KMS-11 (cell line): ENCODE measurements around the gene C16orf95.

Experiments
- H2AFZ ChIP-seq: fragments of 200-600 bp; sonication (generic); 2 replicates; pipeline ENCODE4 v1.6.1; 2016; ENCODE audit warnings: antibody characterized with exemption, mixed run types, low read depth
- H3K27ac ChIP-seq: fragments of 200-600 bp; sonication (generic); 2 replicates; pipeline ENCODE4 v1.6.1; 2016; ENCODE audit warnings: mild to moderate bottlenecking, mixed run types
- H3K27me3 ChIP-seq: fragments of 200-600 bp; sonication (generic); 2 replicates; pipeline ENCODE4 v1.6.1; 2017; ENCODE audit warnings: mild to moderate bottlenecking, low read depth, mixed run types, moderate library complexity; ENCODE audit not compliant: insufficient read depth
- H3K36me3 ChIP-seq: fragments of 200-600 bp; sonication (generic); 2 replicates; pipeline ENCODE4 v1.6.1; 2017; ENCODE audit warnings: mild to moderate bottlenecking, mixed run types; ENCODE audit not compliant: insufficient read depth
- H3K4me1 ChIP-seq: fragments of 200-600 bp; sonication (generic); 2 replicates; pipeline ENCODE4 v1.6.1; 2016; ENCODE audit warnings: mild to moderate bottlenecking, low read depth, mixed run types; ENCODE audit not compliant: poor library complexity, severe bottlenecking
- H3K4me2 ChIP-seq: fragments of 200-600 bp; sonication (generic); 2 replicates; pipeline ENCODE4 v1.7.0; 2016; ENCODE audit warnings: mild to moderate bottlenecking, mixed run types
- H3K4me3 ChIP-seq: fragments of 200-600 bp; sonication (generic); IDR thresholded peaks from 2 replicates; pipeline ENCODE4 v1.6.1; 2017; ENCODE audit warnings: low read depth, low read length, mixed read lengths; ENCODE audit not compliant: insufficient read depth
- H3K79me2 ChIP-seq: fragments of 200-600 bp; sonication (generic); 2 replicates; pipeline ENCODE4 v1.6.1; 2016; ENCODE audit warnings: low read depth, mixed run types; ENCODE audit not compliant: insufficient read depth
- H3K9ac ChIP-seq: fragments of 200-600 bp; sonication (generic); 2 replicates; pipeline ENCODE4 v1.6.1; 2016; ENCODE audit warnings: mild to moderate bottlenecking, mixed run types
- H4K20me1 ChIP-seq: fragments of 200-600 bp; sonication (generic); 2 replicates; pipeline ENCODE4 v1.6.1; 2016; ENCODE audit warnings: mild to moderate bottlenecking, mixed run types; ENCODE audit not compliant: insufficient read depth
- CTCF ChIP-seq: fragments of 200-600 bp; sonication (generic); conservative IDR thresholded peaks from 2 replicates; pipeline ENCODE4 v1.6.1; 2017; ENCODE audit warnings: low read depth, mild to moderate bottlenecking, antibody characterized with exemption, low read length, moderate library complexity, mixed read lengths

Gene C16orf95

GRCh38 chr16:87353613-87354012 lies 36.4 kb upstream of the C16orf95 start:
- Histone ChIP-seq H3K4me3 (no peak overlapping the region), H2AFZ (no peak overlapping the region), H3K4me1 (no peaks in the 10 kb centered on the region), H3K79me2 (no peaks in the 10 kb centered on the region; the same call in 1 of the 2 replicates), H3K9ac (no peak overlapping the region), H3K27ac (no peak overlapping the region), H4K20me1 (no peaks in the 10 kb centered on the region), H3K36me3 (no peaks in the 10 kb centered on the region), H3K27me3 (no peaks in the 10 kb centered on the region), H3K4me2 (no peak overlapping the region)
- TF ChIP-seq CTCF, result no peak

DNA sequence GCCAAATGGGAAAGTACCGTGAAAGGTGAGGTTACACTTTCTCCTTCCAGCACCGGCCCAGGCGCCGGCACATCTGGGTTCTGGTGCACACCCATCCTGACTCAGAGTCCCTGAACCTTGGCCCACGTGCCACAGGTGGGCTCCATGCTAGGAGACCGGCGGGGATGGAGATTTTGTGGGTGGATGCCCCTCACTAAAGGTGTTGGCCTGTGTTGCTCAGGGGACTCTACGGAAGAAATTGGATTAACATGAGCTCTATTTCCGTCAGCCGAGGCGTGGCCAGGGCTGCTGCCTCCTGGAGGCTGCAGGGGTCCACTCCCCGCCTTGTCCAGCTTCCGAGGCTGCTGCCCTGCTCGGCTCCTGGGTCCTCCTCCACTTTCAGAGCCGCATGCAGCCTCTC lies 35.6 kb upstream of the C16orf95 start:
- no peak overlapping the region for H3K4me2 ChIP-seq
- H3K36me3 ChIP-seq, result no peaks in the 10 kb centered on the region
- no peak overlapping the region for H3K9ac ChIP-seq
- no peak for TF ChIP-seq CTCF
- H2AFZ ChIP-seq, result no peak overlapping the region
- no peak overlapping the region for H3K4me3 ChIP-seq
- H3K27me3 ChIP-seq, result no peaks in the 10 kb centered on the region
- no peak overlapping the region for H3K27ac ChIP-seq
- no peaks in the 10 kb centered on the region for H4K20me1 ChIP-seq
- no peaks in the 10 kb centered on the region; the same call in 1 of the 2 replicates for H3K79me2 ChIP-seq
- H3K4me1 ChIP-seq, result no peaks in the 10 kb centered on the region

- Histone ChIP-seq H4K20me1 (no peaks in the 10 kb centered on the region), H3K79me2 (no peaks in the 10 kb centered on the region; the same call in 1 of the 2 replicates), H3K27ac (no peak overlapping the region), H3K9ac (no peak overlapping the region), H3K4me3 (no peak overlapping the region), H3K4me2 (no peak overlapping the region), H2AFZ (no peak overlapping the region), H3K27me3 (no peaks in the 10 kb centered on the region), H3K36me3 (no peaks in the 10 kb centered on the region), H3K4me1 (peaks cover 9% of the 10 kb centered on the region)
- no peak for TF ChIP-seq CTCF
These were observed 34.1 kb upstream of the C16orf95 start for GRCh38 chr16:87351320-87351698.

- H3K4me2 ChIP-seq, result no peak overlapping the region
These were observed 33.6 kb upstream of the C16orf95 start for GRCh38 chr16:87350681-87351319.

More at GRCh38 chr16:87350681-87351319, 33.6 kb upstream of the C16orf95 start:
- Histone ChIP-seq H4K20me1 (no peaks in the 10 kb centered on the region), H3K4me1 (peaks cover 14% of the 10 kb centered on the region), H3K79me2 (no peaks in the 10 kb centered on the region; the same call in 1 of the 2 replicates), H2AFZ (no peak overlapping the region), H3K4me3 (no peak overlapping the region), H3K36me3 (no peaks in the 10 kb centered on the region), H3K9ac (no peak overlapping the region), H3K27ac (no peak overlapping the region), H3K27me3 (no peaks in the 10 kb centered on the region)
- TF ChIP-seq CTCF, result no peak
